NCI-H128 (cell line): ENCODE data around the gene DEDD.
A peak's percentile ranks its signal among the peaks of the same experiment; 100 is the strongest.

Source experiments
- DNase-seq: peaks from one replicate; lab custom pipeline; 2025; ENCODE audit not compliant: unreplicated experiment; lab: John Stamatoyannopoulos, UW

Gene DEDD, protein sequence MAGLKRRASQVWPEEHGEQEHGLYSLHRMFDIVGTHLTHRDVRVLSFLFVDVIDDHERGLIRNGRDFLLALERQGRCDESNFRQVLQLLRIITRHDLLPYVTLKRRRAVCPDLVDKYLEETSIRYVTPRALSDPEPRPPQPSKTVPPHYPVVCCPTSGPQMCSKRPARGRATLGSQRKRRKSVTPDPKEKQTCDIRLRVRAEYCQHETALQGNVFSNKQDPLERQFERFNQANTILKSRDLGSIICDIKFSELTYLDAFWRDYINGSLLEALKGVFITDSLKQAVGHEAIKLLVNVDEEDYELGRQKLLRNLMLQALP

GRCh38 chr1:161132410-161133219 is at the start of gene DEDD:
Gene DEDD (minus strand): TSS chr1:161132667. CDS start chr1:161124462, 8,205 bp downstream.
- peak; percentile 83 for DNase-seq

DNA sequence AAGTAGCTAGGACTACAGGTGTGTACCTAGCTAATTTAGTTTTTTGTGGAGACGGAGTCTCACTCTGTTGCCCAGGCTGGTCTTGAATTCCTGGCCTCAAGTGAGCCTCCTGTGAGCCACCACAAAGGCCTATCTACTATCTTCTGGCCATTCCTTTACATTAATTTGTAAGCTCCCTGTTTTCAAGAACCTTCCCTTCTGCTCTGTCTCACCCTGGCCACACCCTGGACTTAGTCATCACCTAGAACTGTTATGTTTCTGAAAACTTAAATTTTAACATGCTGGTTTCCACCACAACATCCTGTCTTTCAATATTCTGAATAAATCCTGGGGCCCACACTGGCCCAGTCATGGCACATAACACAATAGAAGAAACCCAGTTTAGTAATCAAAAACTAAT is 49.7 kb upstream of the DEDD start:
- DNase-seq: no peak

DNA sequence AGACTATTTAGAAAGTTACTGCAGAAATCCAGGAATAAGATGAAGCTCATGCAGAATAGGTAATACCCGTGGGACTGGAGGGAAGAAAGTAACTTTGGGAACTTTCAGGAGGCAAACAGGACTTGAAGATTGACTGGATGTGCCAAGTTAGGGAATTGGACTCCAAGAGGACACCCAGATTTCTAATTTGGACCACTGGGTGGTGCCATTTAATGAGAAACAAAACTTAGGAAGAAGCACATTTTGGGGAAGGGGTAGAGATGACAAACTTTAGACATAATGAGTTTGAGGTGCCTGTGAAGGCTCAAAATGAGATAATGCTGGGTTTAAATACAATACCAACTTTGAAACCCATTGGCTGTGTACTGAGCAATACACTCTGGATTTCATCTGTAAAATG is 48.2 kb upstream of the DEDD start:
- no peak for DNase-seq

- DNase-seq: no peak
These were observed 47.2 kb upstream of the DEDD start for GRCh38 chr1:161179698-161180097.

DNA sequence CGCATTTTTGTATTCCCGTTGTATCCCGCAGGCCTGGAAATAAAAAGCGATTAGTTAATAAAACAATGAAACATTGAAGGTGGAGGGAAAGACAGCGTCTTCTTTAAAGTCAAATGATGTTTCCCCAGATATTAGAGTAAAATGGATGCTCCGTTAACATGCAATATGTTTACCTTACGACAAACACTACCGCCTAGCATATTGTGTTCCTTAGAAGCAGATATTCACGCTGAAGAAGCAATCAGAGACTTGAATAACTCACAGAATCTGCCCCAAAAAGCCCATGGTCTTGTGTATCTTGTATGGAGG is 45.4 kb upstream of the DEDD start:
- no peak for DNase-seq

- DNase-seq: peak; percentile 73
These were observed 44.9 kb upstream of the DEDD start, which contains the start of gene B4GALT3 for GRCh38 chr1:161177112-161177935. Gene B4GALT3 (minus strand): TSS chr1:161177507. CDS start chr1:161176060, 1,447 bp downstream.

DNA sequence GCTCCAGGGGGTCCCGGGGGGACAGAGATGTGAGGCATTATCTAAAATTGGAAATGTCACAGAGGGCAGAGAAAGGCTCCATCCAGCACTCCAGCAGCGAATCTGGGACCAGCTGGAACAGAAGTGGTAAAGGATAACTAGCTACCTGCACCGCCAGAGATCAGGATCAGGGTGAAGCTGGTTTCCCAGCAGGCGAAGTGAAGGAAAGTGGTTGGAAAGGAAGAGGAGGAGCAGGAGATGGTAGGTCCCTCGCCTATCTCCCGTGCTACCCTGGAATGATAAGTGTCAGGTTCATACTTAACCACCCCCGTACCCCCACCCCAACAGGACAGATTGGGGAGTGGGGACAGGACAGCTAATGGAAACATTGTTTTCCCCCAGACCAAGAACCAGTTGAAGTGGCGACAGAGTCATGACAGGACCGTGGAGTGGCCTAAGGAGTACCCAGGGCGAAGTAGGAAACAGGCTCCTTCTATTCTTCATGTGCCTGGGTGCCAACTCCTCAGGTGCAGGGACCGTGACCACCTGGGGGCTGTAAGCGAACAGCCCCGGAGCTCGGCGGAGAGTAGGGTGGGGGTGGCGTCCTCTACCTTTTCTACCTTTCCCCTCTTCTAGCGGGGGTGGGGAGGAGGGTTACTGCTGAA is 44.1 kb upstream of the DEDD start:
- DNase-seq: no peak

GRCh38 chr1:161175771-161176453 is 43.4 kb upstream of the DEDD start:
- DNase-seq: no peak

DNA sequence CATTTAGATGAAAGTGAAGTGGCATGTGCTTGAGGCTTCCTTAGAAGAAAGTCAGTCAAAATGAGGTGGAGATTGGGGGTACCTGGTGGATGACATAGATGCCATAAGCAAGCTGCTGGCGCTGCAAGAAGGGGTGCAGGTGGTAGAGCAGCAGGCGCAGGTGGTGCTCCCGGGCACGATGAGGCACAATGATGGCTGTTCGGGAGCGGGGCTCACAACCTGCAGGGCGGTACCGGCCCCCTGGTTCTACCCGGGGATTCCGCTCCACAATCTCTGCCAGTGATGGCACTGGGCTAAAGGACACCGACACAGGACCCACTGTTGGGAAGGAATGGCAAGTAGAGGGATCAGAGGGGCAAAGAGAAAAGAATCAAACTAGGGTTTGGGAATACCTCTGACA is 42.4 kb upstream of the DEDD start:
- DNase-seq: no peak

GRCh38 chr1:161173711-161174110 is 41.2 kb upstream of the DEDD start:
- no peak for DNase-seq

DNA sequence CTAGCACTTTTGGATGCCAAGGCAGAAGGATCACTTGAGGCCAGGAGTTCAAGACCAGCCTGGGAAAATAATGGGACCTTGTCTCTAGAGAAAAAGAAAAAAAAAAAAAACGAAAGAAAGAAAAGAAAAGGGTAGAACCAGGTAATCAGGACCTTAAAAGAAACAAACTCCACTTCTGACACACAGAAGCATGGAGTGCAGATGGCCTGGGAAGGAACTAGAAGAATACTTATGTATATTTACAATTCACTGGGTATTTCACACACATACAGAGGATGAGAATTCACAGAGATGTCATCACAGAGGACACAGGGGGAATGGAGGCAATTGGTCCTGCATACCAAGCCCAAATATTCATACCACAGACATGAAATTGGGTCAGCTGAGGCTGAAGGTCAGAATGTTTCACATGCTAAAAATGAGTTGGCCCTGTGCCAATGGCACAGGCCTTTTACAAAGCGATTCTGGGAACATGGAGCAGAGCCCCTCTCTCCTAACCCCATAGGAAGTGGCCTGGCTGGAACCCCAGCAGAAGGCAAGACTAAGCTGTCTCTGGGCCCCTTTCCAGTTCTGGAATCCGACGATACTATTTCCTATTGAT is 40.4 kb upstream of the DEDD start:
- no peak for DNase-seq

GRCh38 chr1:161172349-161172748 is 39.9 kb upstream of the DEDD start:
- DNase-seq: no peak

DNA sequence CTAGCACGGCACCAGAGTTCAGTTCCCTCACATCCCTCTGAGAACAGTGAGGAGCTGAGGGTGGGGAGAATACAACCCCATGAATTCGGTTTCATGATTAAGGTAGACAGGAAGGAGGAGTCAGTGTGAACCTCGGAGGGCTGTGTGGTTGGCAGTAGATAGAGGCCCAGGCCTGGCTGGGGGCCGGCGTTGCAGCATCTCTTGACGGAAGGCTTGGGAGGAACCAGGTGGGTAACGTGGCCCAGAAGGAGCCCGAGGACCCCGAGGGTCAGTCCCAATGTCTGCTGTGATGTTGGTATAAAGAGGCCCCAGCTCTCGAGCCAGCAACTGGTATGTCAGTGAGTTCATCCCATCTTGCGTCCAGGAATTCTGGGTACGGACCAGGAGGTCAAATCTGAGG is 39.2 kb upstream of the DEDD start:
- DNase-seq: no peak

DNA sequence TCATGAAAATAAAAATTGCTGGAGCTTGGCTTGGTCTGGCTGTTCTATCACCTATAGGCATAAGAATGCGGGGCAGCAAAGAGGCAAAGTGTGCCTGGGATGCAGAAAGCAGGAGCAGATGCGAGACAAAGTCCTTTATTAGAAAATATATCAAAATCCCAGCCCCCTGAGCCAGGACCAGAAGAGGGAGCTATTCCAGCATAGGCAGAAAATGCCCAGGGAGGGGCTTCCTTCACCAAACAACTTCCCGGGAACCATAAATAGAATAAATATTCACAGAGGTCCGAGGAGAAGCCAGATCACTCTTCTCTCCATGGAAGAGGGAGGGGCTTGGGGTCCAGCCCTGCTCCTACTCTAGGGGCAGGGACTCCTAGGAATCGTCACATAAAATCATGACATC is 38.7 kb upstream of the DEDD start:
- no peak for DNase-seq

GRCh38 chr1:161168906-161169305 is 36.4 kb upstream of the DEDD start:
- no peak for DNase-seq

DNA sequence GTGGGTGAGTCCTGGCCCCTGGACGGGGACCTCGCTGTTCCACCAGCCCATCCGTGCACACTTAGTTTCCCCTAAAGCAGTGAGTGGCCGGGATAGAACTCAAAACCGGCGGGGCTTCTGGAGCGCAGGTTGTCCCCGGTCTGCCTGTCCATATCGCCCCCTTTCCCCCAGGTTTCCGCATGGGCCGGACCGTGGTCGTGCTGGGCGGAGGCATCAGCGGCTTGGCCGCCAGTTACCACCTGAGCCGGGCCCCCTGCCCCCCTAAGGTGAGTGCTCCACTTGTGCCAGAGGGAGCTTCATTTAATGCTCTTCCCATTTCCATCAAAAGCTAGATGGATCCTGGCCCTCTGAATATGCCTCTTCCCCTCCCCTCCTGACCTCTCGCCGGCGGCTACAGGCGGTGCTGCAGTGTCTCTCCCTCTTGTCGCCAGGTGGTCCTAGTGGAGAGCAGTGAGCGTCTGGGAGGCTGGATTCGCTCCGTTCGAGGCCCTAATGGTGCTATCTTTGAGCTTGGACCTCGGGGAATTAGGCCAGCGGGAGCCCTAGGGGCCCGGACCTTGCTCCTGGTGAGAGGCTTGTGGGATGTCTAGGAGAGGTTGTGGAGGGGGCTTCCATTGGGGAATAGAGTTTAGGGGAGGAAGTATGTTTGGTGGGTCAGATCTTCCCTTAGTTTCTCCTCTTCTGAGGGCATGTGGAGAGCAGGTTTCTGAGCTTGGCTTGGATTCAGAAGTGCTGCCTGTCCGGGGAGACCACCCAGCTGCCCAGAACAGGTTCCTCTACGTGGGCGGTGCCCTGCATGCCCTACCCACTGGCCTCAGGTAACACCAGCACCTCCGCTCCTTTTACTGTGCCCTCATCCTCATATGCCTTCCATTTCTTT is 34.4 kb upstream of the DEDD start:
- DNase-seq: no peak

GRCh38 chr1:161165742-161166668 is 33.5 kb upstream of the DEDD start, which contains the start of gene PPOX:
Gene PPOX (plus strand): TSS chr1:161166426. CDS start chr1:161166848, 422 bp downstream.
- peak; percentile 94 for DNase-seq
